ENCODE measurements around the gene MTRFR. TPM values are rescaled to one million over a fixed set of nuclear protein-coding genes. Genes with fewer than 3 reads are reported as not detected.

Gene MTRFR
- polyA plus RNA-seq, 1 of the 3 experiments (the other 2 are of a cell fraction), result 6.6 TPM

- ChIA-PET POLR2A (no interaction called here), CTCF (interaction anchor here (2.7 kb wide), 1 partner anchor 11 kb away, joined by 11 read pairs; no protein-coding TSS in a partner anchor)
- Histone ChIP-seq H3K4me2 (no peak overlapping the region), H3K9me3 (no peaks in the 10 kb centered on the region), H3K9me2 (no peaks in the 10 kb centered on the region), H3K27me3 (ENCODE audit: insufficient read depth) (no peaks in the 10 kb centered on the region), H4K20me1 (ENCODE audit: insufficient read depth) (no peaks in the 10 kb centered on the region), H3F3A (replicated peaks; ENCODE audit: insufficient read depth) (no peaks in the 10 kb centered on the region), H3K9ac (no peak overlapping the region), H3K36me3 (replicated peaks in 1 of 2; ENCODE audit: control insufficient read depth in 1 of 2, insufficient read depth in 2 of 2, low read length in 1 of 2) (no peaks in the 10 kb centered on the region), H3K4me1 (ENCODE audit: control insufficient read depth in 1 of 2, insufficient read depth in 2 of 2, low read depth in 1 of 2, low read length in 1 of 2) (no peaks in the 10 kb centered on the region), H2AFZ (ENCODE audit: low read depth) (no peak overlapping the region), H3K27ac (ENCODE audit: low read depth in 2 of 2, low read length in 1 of 2) (no peak overlapping the region), H3K4me3 (ENCODE audit: low read depth in 2 of 2, low read length in 1 of 2) (no peak overlapping the region), H3K79me2 (ENCODE audit: insufficient read depth) (no peaks in the 10 kb centered on the region)
- WGBS (ENCODE audit: low lambda C conversion rate), result 93% methylated on average over 2 of the region's 2 CpGs
- TF ChIP-seq POLR2AphosphoS5 (IDR thresholded peaks at IDR 0.05; ENCODE audit: low read depth, low read length), result no peak
- TF ChIP-seq MAX (IDR thresholded peaks at IDR 0.05; ENCODE audit: low read depth), result no peak
- no peak for TF ChIP-seq FOSL2 (IDR thresholded peaks at IDR 0.05; ENCODE audit: borderline replicate concordance, low read depth)
- TF ChIP-seq RFX5 (IDR thresholded peaks at IDR 0.05; ENCODE audit: low read length), result no peak
- no peak for TF ChIP-seq MXI1 (IDR thresholded peaks at IDR 0.05; ENCODE audit: low read depth, low read length)
- no peak for TF ChIP-seq FOXJ3 (CRISPR knock-in tag; IDR thresholded peaks at IDR 0.05)
- no peak for DNase-seq
Observed at GRCh38 chr12:123280971-123281370, 47.7 kb downstream of the MTRFR start.

GRCh38 chr12:123282111-123282510 lies 48.9 kb downstream of the MTRFR start:
- H3K27ac ChIP-seq (ENCODE audit: low read depth in 2 of 2, low read length in 1 of 2), result no peak overlapping the region
- CTCF ChIA-PET, result interaction anchor here (2.7 kb wide), 1 partner anchor 12 kb away, joined by 11 read pairs; no protein-coding TSS in a partner anchor
- no peaks in the 10 kb centered on the region for H3K9me3 ChIP-seq
- H3K4me3 ChIP-seq (ENCODE audit: low read depth in 2 of 2, low read length in 1 of 2), result no peak overlapping the region
- no peak for DNase-seq
- H4K20me1 ChIP-seq (ENCODE audit: insufficient read depth), result no peaks in the 10 kb centered on the region
- no peaks in the 10 kb centered on the region for H3F3A ChIP-seq (replicated peaks; ENCODE audit: insufficient read depth)
- no peaks in the 10 kb centered on the region for H3K27me3 ChIP-seq (ENCODE audit: insufficient read depth)
- no peaks in the 10 kb centered on the region for H3K79me2 ChIP-seq (ENCODE audit: insufficient read depth)
- no peaks in the 10 kb centered on the region; a peak in 1 of 4 replicates for H3K4me1 ChIP-seq (ENCODE audit: control insufficient read depth in 1 of 2, insufficient read depth in 2 of 2, low read depth in 1 of 2, low read length in 1 of 2)
- POLR2A ChIA-PET, result interaction anchor here (0.6 kb wide), 1 partner anchor 16 kb away, joined by 4 read pairs; no protein-coding TSS in a partner anchor
- H3K9me2 ChIP-seq, result no peaks in the 10 kb centered on the region
- H3K9ac ChIP-seq, result no peak overlapping the region
- H2AFZ ChIP-seq (ENCODE audit: low read depth), result no peak overlapping the region
- H3K36me3 ChIP-seq (replicated peaks in 1 of 2; ENCODE audit: control insufficient read depth in 1 of 2, insufficient read depth in 2 of 2, low read length in 1 of 2), result no peaks in the 10 kb centered on the region
- 89% methylated on average over 10 of the region's 10 CpGs for WGBS (ENCODE audit: low lambda C conversion rate)
- no peak for TF ChIP-seq FOSL2 (IDR thresholded peaks at IDR 0.05; ENCODE audit: borderline replicate concordance, low read depth)
- no peak for TF ChIP-seq RAD21 (IDR thresholded peaks at IDR 0.05; ENCODE audit: low read length)
- TF ChIP-seq ELF1 (IDR thresholded peaks at IDR 0.05), result no peak
- TF ChIP-seq RFX5 (IDR thresholded peaks at IDR 0.05; ENCODE audit: low read length), result no peak
- TF ChIP-seq SIN3A (IDR thresholded peaks at IDR 0.05; ENCODE audit: borderline replicate concordance, low read depth, low read length), result no peak
- TF ChIP-seq PBX3 (IDR thresholded peaks at IDR 0.05), result no peak
- TF ChIP-seq EP300 (IDR thresholded peaks at IDR 0.05; ENCODE audit: borderline replicate concordance in 1 of 2, low read depth in 1 of 2, low read length in 1 of 2), result no peak
- no peak for TF ChIP-seq USF1 (IDR thresholded peaks at IDR 0.05; ENCODE audit: borderline replicate concordance, low read depth)
- H3K4me2 ChIP-seq, result no peak overlapping the region
